GM19397 (cell line): ENCODE measurements around the gene SYNJ2.

Experiments used
- ATAC-seq: cut with Tn5 transposase; IDR thresholded peaks from one replicate; pipeline ENCODE4 v1.9.1; 2021; ENCODE audit warnings: mild to moderate bottlenecking, moderate library complexity; ENCODE audit not compliant: unreplicated experiment

The SYNJ2 gene

DNA sequence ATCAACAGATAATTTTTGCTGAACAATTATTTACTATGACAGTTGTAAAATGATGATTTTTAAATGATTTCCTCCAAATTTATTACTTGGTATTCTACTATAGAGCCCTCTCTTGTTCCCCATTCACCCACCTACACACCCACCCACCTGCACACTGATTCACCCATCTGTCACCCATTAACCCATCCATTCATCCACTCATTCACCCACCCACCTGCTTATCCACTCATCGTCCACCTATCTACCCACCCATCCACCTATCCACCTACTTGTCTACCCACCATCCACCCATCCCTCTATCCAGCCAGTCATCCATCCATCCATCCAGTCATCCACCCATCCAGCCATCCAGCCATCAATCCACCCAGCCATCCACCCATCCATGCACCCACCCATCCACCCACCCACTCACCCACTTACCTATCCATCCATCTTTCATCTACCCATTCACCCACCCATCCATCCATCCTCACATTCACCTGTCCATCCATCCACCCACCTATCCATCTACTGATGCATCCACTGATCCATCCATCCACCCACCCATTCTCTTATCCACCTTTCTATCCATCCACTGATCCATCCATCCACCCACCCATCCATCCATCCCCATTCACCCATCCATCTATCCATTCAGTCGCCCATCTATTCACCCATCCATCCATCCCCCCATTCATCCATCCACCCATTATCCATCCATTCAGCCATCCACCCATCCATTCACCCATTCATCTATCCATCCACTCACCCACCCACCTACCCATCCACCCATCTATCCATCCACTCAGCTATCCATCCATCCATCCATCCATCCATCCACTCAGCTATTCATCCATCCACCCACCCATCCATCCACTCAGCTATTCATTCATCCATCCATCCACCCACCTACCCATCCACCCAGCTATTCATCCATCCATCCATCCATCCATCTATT, 72.0 kb downstream of the SYNJ2 start:
- no peak for ATAC-seq

DNA sequence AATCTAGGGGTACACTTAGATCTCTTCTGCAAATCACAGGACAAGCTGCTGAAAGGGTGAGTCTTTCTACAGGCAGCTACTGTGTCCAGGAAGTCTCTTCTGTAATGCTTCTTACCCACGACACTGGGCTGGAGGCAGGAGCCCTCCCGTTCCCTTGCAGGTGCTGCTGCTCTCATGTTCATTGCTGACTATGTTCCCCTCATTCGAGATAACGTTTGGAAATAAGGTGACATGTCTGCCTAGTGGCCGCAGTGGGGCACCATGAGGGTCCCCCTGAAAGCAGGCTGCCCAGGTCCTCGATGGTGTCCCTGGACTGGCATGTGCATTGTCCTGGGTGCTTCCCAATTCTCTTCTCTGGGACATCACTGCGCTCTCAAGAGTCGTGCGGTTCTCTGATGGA, 74.7 kb downstream of the SYNJ2 start:
- ATAC-seq: no peak

DNA sequence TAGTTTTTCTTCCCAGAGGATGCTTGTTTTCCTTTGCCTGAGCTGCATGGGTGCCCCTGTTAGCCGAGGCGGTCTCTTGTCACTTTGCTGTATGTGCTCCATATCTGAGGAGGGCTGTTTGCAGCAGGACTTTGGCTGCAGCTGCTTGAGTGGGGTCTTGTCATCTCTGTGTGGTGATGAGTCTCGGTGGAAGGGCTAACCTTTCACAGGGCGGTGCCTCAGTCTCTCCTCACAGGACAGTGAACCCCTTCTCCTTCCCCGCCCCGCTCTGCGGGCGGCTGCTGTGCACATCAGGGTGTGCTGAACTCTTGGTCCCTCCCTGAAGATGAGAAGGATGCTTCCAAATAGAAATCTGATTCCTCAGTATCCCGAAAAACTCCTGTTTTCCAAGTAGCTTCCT, 75.1 kb downstream of the SYNJ2 start:
- no peak for ATAC-seq

DNA sequence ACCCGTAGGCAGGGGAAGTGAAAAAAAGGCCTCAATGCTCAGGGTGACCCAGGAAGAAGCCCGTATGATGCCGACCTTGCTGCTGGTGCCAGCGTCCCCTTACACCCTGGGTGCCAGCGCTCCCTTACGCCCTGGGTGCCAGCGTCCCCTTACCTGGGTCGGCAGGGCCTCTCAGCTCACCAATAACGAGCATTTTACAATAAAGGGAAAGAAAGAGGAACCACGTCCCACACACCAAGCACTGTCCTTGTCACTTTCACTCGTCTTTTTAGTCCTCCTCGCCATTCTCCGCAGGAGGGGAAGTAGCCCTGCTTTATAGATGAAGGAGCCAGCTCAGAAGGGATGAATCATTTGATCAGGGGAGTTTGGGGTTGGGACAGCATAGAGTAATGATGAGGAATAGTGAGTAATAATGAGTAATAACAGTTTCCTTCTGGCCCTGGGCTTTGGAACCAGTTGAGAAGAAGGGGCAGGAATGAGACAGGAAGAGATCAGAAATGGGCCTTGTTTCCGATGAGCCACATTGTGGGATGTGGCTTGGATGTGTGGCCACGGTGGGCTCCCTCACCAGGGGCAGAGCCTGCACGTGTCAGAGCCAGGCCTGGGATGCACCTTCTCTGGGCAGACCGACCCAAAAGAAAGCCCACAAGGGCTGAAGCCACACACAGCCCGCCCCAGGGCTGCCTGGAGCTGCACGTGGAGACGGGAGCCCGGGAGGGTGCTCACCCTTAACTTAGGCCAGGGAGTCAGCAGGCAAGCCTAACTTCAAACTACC, 75.7 kb downstream of the SYNJ2 start:
- no peak for ATAC-seq

DNA sequence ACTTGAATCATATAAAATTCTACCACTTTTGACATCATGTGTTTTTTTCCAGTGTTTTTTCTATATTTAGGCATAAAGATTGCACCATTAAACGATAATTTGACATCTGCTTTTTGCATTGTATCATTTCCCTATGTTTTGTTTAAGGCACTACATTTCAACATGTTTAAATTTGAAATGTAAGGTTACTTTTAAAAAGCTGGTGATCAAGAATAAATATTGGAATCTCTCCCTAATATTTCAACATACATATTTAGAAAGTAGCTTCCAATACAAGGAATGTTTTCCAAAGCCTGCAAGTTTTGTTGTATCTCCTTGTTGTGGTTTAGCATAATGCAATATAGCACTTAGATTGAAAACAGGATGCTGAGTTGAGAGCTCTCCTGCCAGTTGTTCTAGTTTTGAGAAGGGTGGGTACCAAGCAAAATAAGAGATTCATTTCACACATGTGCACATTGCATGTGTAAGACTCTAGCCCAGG, 76.5 kb downstream of the SYNJ2 start:
- ATAC-seq: no peak

DNA sequence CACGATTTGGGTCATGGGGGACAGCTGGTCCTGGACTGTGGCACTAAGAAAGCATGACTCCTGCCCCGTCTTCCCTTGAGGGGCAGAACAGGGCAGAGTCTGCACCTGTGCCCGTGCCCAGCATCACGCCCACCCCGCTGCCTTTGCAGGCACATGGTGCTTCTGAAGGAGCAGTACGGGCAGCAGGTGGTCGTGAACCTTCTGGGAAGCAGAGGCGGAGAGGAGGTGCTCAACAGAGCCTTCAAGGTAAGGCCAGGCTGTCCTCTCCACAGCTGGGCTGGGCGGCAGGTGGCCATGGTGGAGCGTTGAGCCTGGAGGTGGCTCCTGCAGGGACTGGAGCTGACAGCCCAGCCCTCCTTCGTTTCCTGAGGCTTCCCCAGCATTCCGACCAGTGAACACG, 77.4 kb downstream of the SYNJ2 start:
- ATAC-seq: no peak

DNA sequence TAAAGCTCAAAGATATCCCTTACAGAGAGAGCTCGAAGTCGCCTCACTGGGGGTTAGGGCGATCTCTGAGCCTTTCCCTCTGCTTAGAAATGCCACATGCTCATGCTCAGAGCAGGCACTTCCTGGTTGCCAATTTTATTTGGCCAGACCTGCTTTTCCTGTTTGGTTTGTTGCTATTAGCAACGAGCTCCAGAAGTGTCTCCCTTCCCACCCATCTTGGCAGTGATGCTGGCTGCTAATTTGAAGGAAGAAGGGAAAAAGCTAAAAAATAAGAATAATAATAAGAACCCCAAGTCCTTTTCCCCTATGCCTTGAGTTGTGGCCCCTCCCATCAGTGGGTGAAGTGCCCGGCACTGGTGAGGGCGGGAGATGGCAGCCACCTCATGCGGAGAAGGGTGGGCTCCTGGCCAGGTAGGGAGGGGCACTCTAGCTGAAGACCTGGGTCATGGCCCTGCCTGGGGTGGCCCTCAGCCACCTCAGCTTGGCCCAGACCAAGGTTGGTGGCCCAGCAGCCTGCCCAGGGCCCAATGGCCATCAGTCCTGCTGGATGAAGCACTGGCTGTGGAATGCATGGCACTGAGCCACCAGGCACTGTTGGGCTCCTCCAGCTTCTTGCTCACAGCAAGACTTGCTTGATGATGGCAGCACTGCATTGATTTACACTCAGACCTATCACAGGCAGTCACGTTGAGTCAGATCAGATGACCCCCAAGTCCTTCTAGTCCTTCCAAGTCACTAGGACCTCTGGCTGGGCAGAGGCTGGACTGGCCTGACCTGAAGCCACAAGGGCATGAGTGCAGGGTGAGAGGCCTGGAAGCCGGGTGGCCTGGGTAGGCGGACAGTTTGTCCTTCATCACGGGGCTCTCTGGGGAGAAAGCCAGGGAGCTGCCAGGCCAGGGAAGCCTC, 79.0 kb downstream of the SYNJ2 start:
- no peak for ATAC-seq

DNA sequence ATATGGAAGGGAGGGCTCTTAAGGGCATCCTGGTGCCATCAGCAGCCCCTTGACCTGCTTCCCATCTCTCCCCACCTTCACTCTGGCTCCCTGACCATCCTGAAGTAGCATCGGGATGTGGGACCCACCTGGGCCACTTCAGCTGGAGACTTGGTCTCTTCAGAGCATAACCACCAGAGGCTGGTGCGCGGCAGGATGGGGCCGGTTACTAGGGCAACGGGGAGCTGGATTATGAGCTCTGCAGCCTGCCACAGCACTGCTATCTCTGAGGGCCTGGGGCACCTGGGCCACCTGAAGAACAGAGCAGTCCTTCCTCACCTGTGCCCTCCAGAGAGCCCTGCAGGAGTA, 79.7 kb downstream of the SYNJ2 start:
- no peak for ATAC-seq

DNA sequence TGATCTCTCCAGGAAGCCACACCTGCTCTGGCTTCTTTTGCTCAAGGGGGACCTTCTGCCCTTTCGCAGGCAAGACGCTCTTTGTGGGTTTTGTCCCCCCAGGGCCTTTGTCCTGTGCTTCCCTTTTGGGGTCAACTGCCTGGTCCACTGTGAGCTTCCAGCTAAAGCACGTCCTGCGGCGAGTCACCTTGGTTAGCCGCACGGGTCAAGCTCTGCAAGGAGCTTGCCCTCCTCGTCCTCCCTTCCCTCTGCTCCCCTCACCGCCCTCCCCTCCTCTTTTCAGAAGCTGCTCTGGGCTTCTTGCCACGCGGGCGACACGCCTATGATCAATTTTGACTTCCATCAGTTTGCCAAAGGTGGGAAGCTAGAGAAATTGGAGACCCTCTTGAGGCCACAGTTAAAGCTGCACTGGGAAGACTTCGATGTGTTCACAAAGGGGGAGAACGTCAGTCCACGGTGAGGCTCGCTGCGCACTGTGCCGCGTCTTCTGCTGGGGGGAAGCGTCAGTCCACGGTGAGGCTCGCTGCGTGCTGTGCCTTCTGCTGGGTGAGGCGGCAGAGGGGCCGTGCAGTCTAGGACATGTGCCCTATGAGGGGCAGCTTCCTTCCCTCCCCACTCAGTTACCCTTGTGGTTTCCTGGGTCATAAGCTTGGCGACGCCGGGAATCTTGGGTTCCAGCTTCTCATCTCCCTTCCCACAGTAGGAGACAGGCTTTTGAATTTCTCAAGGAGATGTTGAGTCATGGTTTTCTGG, 80.2 kb downstream of the SYNJ2 start:
- ATAC-seq: no peak

DNA sequence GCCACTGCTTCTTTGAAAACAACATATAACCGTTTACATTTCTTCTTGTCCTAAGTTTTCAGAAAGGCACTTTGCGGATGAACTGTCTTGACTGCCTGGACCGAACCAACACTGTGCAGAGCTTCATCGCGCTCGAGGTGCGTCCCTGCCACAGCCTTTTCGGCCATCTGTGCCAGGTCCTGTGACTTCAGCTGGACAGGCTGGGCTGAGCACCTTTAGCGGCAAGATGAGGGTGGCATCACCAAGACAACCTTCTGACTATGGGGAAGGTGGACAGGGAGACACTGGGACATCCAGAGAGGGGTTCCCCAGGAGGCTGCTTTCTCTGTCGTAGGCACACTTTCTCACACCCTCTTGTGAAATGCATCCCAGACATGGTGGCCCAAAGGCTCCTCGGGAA, 82.1 kb downstream of the SYNJ2 start:
- ATAC-seq: no peak

DNA sequence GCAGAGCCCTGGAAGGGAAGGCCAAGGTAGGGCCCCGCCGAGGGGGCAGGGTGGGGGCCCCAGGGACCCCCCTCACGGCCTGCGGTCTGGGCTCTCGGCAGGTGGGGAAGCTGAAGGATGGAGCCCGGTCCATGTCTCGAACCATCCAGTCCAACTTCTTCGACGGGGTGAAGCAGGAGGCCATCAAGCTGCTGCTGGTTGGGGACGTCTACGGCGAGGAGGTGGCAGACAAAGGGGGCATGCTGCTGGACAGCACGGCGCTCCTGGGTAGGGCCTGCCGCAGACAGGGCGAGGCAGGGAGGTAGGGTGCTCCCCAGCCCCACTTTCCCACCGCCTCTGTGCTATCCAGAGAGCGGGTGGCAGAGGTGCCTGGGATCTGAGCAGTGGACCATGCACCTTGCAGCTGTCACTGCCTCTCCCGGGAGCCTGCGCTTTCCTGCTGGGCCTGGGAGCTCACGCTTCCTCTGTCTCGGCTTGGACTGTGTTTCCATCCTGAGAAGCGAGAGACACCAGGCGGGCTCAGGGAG, 83.1 kb downstream of the SYNJ2 start:
- no peak for ATAC-seq

DNA sequence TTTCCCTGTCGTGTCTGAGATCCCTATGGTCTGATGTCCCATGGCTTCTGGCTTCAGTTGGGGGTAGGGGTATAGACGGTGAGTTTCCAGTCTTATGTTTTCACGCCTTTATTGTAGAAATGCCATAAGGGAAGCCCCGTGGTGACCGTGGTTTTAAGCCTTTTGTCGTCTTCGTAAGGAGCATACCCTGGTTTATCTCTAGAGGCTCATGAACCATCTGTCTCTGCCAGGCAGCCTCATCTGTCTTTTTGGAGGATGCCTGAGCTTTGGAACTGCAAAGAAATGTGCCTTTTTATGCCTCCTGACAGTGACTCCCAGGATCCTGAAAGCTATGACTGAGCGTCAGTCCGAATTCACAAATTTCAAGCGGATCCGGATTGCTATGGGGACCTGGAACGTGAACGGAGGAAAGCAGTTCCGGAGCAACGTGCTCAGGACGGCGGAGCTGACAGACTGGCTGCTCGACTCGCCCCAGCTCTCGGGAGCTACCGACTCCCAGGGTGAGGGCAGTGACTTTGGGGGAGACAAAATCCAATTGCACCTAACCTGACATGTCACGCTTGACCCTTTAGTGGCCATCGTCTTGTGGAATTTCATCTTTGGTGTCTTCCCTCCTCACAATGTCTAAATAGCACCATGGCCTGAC, 84.6 kb downstream of the SYNJ2 start:
- no peak for ATAC-seq

DNA sequence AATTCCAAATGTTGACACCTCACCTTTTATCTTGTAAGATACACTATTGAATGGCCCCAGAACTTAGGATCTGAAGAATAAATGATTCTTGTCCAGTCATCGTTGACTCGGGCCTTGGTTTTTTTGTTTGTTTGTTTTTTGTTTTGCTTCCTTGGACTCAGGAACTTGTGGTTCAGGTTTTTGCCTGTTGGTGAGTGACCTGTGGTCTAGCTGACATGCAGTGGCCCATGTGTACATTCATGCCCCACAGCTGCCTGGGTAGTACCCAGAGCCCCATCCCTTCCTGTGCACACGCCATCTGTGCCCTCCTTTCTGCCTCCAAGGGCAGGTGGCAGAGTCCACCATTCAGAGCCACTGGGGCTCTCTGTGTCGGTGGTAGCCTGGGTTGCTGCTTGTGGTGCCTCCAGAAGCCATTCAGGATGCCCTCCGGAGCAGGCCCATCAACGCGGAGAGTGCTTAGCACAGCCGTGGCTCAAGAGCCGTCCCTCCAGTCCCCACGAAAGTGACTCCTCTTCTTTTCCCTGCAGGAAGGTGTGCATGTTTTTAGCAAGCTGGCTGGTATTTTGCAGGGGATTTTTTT, 85.9 kb downstream of the SYNJ2 start:
- no peak for ATAC-seq

DNA sequence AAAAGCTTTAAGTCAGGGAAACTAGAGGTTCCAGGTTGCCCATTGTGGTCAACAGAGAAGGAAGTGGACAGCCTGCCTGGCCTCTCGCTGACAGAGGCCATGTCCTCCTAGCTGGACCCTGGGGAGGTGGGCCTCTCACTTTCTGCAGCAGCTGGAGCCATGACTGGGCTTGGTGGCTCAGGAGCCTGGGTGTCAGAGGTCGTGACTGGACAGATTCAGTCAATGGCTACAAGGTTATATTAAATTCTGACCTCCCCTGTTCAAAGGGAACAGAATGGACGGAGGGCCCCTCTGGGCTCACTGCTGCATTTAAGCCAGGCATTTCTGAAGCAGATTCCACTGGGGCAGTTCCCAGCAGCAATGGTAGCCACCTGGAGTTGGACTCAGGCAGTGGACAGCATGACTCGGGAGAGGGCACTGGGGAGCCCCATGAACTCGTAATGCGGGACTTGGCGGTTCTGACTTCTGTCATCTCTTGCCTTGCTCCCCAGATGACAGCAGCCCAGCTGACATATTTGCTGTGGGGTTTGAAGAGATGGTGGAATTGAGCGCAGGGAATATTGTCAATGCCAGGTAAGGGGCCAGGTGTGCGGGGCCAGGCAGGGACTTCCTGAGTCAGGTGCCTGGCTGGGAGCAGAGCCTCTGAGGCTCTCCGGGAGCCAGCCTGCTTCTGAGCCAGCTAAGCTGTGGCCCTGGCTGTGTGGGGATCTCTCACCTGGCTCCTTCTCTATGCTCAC, 86.7 kb downstream of the SYNJ2 start:
- ATAC-seq: no peak

DNA sequence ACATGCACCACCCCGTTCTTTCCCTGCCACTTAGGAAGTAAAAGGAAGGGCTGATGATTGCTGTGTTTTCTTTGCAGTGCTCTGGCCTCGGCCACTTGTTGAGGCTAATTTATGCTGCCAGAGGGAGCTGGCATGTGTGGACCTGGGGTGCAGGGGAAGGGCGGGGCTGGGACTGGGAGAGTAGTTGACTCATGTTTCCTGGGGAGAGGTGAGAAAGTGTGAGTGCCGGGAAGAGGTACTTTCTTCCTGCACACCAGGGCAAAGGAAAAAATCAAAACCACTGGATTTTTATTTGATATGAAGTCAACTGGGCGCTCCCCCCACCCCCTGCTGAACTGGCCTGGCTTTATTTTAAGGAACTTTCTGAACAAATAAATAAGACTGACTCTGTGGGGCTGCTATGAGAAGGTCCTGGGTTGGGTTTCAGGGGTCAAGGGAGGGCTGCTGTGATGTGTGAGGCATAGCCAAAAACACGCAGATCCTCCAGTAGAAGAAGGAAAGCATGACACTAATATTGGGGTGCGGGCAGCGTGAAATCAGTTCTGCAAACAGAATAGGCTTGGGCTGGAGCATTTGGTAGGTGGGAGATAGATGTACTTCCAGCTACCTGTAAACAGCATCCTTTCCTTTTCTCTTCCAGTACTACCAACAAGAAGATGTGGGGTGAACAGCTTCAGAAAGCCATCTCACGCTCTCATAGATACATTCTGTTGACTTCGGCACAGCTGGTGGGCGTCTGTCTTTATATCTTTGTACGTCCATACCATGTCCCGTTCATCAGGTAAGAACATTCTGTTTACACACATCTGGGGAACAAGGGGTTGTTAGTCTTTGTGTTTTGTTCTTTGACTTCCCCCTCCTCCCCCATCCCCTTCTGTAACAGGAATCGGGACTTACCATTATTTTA, 87.5 kb downstream of the SYNJ2 start:
- no peak for ATAC-seq

DNA sequence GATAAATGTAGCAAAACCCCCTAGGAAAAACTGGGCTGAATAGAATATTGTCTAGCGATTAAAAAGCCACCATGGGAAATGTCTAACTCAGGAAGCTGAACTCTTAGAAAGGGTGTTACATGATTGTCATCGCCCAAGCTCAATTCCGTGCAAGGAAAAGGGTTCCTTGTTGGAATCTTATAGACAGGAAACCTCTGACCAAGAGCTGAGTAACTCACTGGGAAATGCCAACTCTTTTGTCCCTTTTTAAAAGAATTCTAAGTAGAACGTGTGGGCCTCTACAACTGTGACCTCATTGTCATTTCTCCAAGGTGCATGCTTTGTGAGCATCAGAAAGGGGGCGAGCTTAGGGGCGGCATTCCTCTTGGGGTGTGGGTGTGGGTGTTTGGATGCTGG, 88.1 kb downstream of the SYNJ2 start:
- no peak for ATAC-seq

DNA sequence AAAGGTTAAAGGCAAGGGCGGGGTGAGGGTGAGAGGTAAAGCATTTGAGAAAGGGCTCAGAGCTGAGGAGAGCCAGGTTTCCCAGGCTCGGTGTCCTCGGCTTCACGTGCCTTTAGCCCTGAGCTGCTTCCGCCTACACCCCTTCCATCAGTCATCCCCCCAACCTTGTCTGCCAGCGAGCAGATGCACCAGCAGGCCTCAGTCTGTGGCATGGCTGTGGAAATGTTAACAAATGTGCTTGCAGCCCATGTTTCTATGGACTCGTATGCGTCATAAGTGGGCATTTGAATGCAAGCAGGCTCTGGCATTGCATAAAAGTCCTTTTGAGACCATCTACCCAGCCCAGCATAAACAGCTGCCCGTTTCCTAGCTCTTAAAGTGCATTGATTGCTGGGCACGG, 88.8 kb downstream of the SYNJ2 start:
- no peak for ATAC-seq
